GM23338 (cell line): ENCODE measurements around the gene ACP3. TPM values are rescaled to one million over a fixed set of nuclear protein-coding genes. Genes with fewer than 3 reads are reported as not detected.

Experiments used
- ATAC-seq: fragments of 200-7000 bp; cut with Tn5 transposase; 3 replicates; pipeline ENCODE4 v1.9.1; 2020
- DNase-seq: peaks from one replicate; pipeline ENCODE4 v3.0.0-alpha.2; 2015; ENCODE audit warnings: low spot score
- H2AFZ ChIP-seq: fragments of 200-600 bp; sonication (generic); 2 replicates; pipeline ENCODE4 v1.8.0; 2016; ENCODE audit warnings: antibody characterized with exemption, mild to moderate bottlenecking, moderate library complexity
- H3F3A ChIP-seq: fragments of 200-600 bp; sonication (generic); replicated peaks from 2 replicates; pipeline ENCODE4 v1.8.0; 2017; ENCODE audit warnings: antibody characterized with exemption, mixed run types, low read depth
- H3K27ac ChIP-seq: fragments of 200-600 bp; sonication (generic); 2 replicates; pipeline ENCODE4 v1.6.1; 2016; ENCODE audit warnings: low read depth
- H3K27me3 ChIP-seq: fragments of 200-600 bp; sonication (generic); 2 replicates; pipeline ENCODE4 v1.8.0; 2016; ENCODE audit warnings: mild to moderate bottlenecking, mixed run types, moderate library complexity; ENCODE audit not compliant: insufficient read depth
- H3K36me3 ChIP-seq: fragments of 200-600 bp; sonication (generic); 2 replicates; pipeline ENCODE4 v1.8.0; 2016; ENCODE audit warnings: mild to moderate bottlenecking; ENCODE audit not compliant: insufficient read depth
- H3K4me1 ChIP-seq: fragments of 200-600 bp; sonication (generic); 2 replicates; pipeline ENCODE4 v1.8.0; 2016; ENCODE audit warnings: mild to moderate bottlenecking, moderate library complexity; ENCODE audit not compliant: insufficient read depth
- H3K4me2 ChIP-seq: fragments of 200-600 bp; sonication (generic); 2 replicates; pipeline ENCODE4 v1.7.1; 2017; ENCODE audit warnings: mixed run types
- H3K4me3 ChIP-seq: fragments of 200-600 bp; sonication (generic); 2 replicates; pipeline ENCODE4 v1.6.1; 2016; ENCODE audit warnings: mixed run types
- H3K79me2 ChIP-seq: fragments of 200-600 bp; sonication (generic); replicated peaks from 2 replicates; pipeline ENCODE4 v1.8.0; 2017; ENCODE audit warnings: mild to moderate bottlenecking; ENCODE audit not compliant: insufficient read depth
- H3K9me2 ChIP-seq: fragments of 200-600 bp; sonication (generic); 2 replicates; pipeline ENCODE4 v1.8.0; 2017; ENCODE audit not compliant: insufficient read depth
- H4K20me1 ChIP-seq: fragments of 200-600 bp; sonication (generic); replicated peaks from 2 replicates; pipeline ENCODE4 v1.8.0; 2017; ENCODE audit warnings: mild to moderate bottlenecking; ENCODE audit not compliant: insufficient read depth
- H3K27ac Mint-ChIP-seq: 2 replicates; pipeline ENCODE4 v1.8.0; 2020; ENCODE audit warnings: inconsistent platforms, mild to moderate bottlenecking, moderate library complexity, mixed read lengths
- H3K27me3 Mint-ChIP-seq: 3 replicates; pipeline ENCODE4 v1.8.0; 2022; ENCODE audit warnings: low read depth, mild to moderate bottlenecking, moderate library complexity, mixed read lengths, inconsistent platforms; ENCODE audit not compliant: insufficient read depth, poor library complexity
- H3K36me3 Mint-ChIP-seq: 3 replicates; pipeline ENCODE4 v1.8.0; 2021; ENCODE audit warnings: low read depth, mild to moderate bottlenecking, inconsistent platforms, moderate library complexity, mixed read lengths
- H3K4me1 Mint-ChIP-seq: 3 replicates; pipeline ENCODE4 v1.8.0; 2020; ENCODE audit warnings: mild to moderate bottlenecking, inconsistent platforms, mixed read lengths
- H3K4me3 Mint-ChIP-seq: 3 replicates; pipeline ENCODE4 v1.8.0; 2021; ENCODE audit warnings: moderate library complexity, mild to moderate bottlenecking, inconsistent platforms, mixed read lengths
- H3K9me3 Mint-ChIP-seq: 3 replicates; pipeline ENCODE4 v1.8.0; 2020; ENCODE audit warnings: moderate library complexity, mild to moderate bottlenecking, inconsistent platforms, mixed read lengths
- CTCF ChIP-seq, 2 experiments: fragments of 200-600 bp in 1 of 2; sonication (generic) in 1 of 2; conservative IDR thresholded peaks; 2 replicates each; pipeline versions ENCODE4 v1.5.1 to v1.6.1; 2016 to 2017; ENCODE audit warnings: antibody characterized with exemption in 2 of 2, low read depth in 2 of 2, mild to moderate bottlenecking in 2 of 2, moderate library complexity in 1 of 2
- ETS1 ChIP-seq: IDR thresholded peaks from 2 replicates; pipeline ENCODE4 v1.6.1; 2016; ENCODE audit warnings: antibody characterized with exemption
- EZH2 ChIP-seq: fragments of 200-600 bp; sonication (generic); IDR thresholded peaks from one replicate; pipeline ENCODE4 v1.8.0; 2017; ENCODE audit warnings: antibody characterized with exemption, mild to moderate bottlenecking, low read depth; ENCODE audit not compliant: unreplicated experiment
- EZH2phosphoT487 ChIP-seq: fragments of 200-600 bp; sonication (generic); IDR thresholded peaks from one replicate; pipeline ENCODE4 v1.8.1; 2018; ENCODE audit warnings: antibody characterized with exemption; ENCODE audit not compliant: unreplicated experiment
- NANOG ChIP-seq: IDR thresholded peaks from 2 replicates; pipeline ENCODE4 v1.6.1; 2016; ENCODE audit warnings: antibody characterized with exemption, borderline replicate concordance
- POLR2AphosphoS5 ChIP-seq: IDR thresholded peaks from 2 replicates; pipeline ENCODE4 v1.6.1; 2016; ENCODE audit warnings: antibody characterized with exemption, low read depth
- REST ChIP-seq: IDR thresholded peaks from one replicate; pipeline ENCODE4 v1.6.1; 2018; ENCODE audit warnings: antibody characterized with exemption; ENCODE audit not compliant: unreplicated experiment
- STAT1 ChIP-seq: IDR thresholded peaks from one replicate; pipeline ENCODE4 v1.6.1; 2016; ENCODE audit warnings: antibody characterized with exemption; ENCODE audit not compliant: unreplicated experiment
- ZNF114 ChIP-seq: fragments of 250-450 bp; sonication (Bioruptor Pico); IDR thresholded peaks from 2 replicates; pipeline ENCODE4 v1.5.0; 2020; ENCODE audit warnings: mild to moderate bottlenecking, moderate library complexity
- long read RNA-seq: library from polyadenylated mRNA; unstranded; transcript quantifications from one replicate; pipeline ENCODE4 v2.0.0, GENCODE V29; 2020; ENCODE audit not compliant: unreplicated experiment
- polyA plus RNA-seq: library from polyadenylated mRNA; unstranded; fragments of >200 nt; fragmentation: Nextera tagmentation; extraction: Ambion mirVana; gene quantifications from 2 replicates; pipeline ENCODE4 v1.2.1, GENCODE V29; 2016
- total RNA-seq: library from RNA; depleted of rRNA; stranded (reverse); fragments of >200 nt; shearing (Covaris generic); gene quantifications from 2 replicates; pipeline ENCODE4 v1.2.3, GENCODE V29; 2014; rRNA removed

Gene ACP3
- total RNA-seq (3.5 and 5.4 TPM in 2 replicates), polyA plus RNA-seq (0.68 and 1.1 TPM in 2 replicates)
- long read RNA-seq: 0 reads

- Mint-ChIP-seq H3K36me3 (no peaks in the 10 kb centered on the region), H3K9me3 (peaks cover 6% of the 10 kb centered on the region; the same call in 1 of the 3 replicates), H3K4me1 (peaks cover 29% of the 10 kb centered on the region), H3K27ac (peak within 1 kb of the TSS; percentile 69; the same call in 1 of the 2 replicates), H3K4me3 (peak within 1 kb of the TSS; percentile 38), H3K27me3 (peaks cover 2% of the 10 kb centered on the region)
- H2AFZ ChIP-seq: peak within 1 kb of the TSS; percentile 3; the same call in 1 of the 2 replicates
- no peaks in the 10 kb centered on the region for H4K20me1 ChIP-seq
- H3K27ac ChIP-seq: peak within 1 kb of the TSS; percentile 24; the same call in 1 of the 2 replicates
- no peaks in the 10 kb centered on the region for H3K36me3 ChIP-seq
- peaks cover 3% of the 10 kb centered on the region; the same call in 1 of the 2 replicates for H3K9me2 ChIP-seq
- H3F3A ChIP-seq: no peaks in the 10 kb centered on the region
- ATAC-seq (peak; percentile 92), DNase-seq (peak; percentile 80)
- H3K4me3 ChIP-seq: peak within 1 kb of the TSS; percentile 9; the same call in 1 of the 2 replicates
- H3K4me2 ChIP-seq: peak within 1 kb of the TSS; percentile 45
- no peaks in the 10 kb centered on the region for H3K27me3 ChIP-seq
- TF ChIP-seq STAT1 (no peak), POLR2AphosphoS5 (no peak), CTCF (conservative IDR thresholded peaks at IDR 0.05; ENCODE audit: low read depth in 2 of 2) (no peak), ETS1 (no peak), REST (no peak), EZH2 (no peak), EZH2phosphoT487 (no peak), NANOG (no peak), ZNF114 (CRISPR knock-in tag) (no peak)
- H3K4me1 ChIP-seq: peaks cover 33% of the 10 kb centered on the region
- no peaks in the 10 kb centered on the region for H3K79me2 ChIP-seq
These were observed at the start of gene ACP3 for GRCh38 chr3:132317229-132317948. Gene ACP3 (plus strand): TSS chr3:132317407. CDS start chr3:132317457, 50 bp downstream.
